Measurements from ENCODE around the gene ZNF474. TPM values are rescaled to one million over a fixed set of nuclear protein-coding genes. Genes with fewer than 3 reads are reported as not detected.

ZNF474 gene
- total and polyA plus RNA-seq, 7 donors, result 0.05 to 0.77 (median 0.16) TPM; not detected in 2

GRCh38 chr5:122152266-122152900, 23.0 kb downstream of the ZNF474 start:
- intact Hi-C loops (cut with DNase I), result no loop called here

GRCh38 chr5:122153230-122153629, 23.9 kb downstream of the ZNF474 start:
- DNase-seq, result no peak
- Histone ChIP-seq H3K4me3 (no peak overlapping the region), H3K9me3 (no peaks in the 10 kb centered on the region), H3K27ac (no peak overlapping the region), H3K27me3 (ENCODE audit: insufficient read depth in 3 of 3, low read length in 2 of 3) (no peaks in the 10 kb centered on the region), H3K4me1 (no peaks in the 10 kb centered on the region), H3K36me3 (ENCODE audit: insufficient read depth in 1 of 2, low read depth in 1 of 2) (no peaks in the 10 kb centered on the region)
- intact Hi-C loops (cut with DNase I), result no loop called here
- no peak for TF ChIP-seq CTCF (IDR thresholded peaks at IDR 0.05)
- ATAC-seq, result peak in 1 of 4 donors; percentile 37
- WGBS, 3 donors, result 29 to 34% (median 33%) methylated on average over 2 of the region's 2 CpGs

More at GRCh38 chr5:122152266-122152900, 23.0 kb downstream of the ZNF474 start:
- no peaks in the 10 kb centered on the region for H3K4me1 ChIP-seq
- WGBS, 3 donors, result 72 to 75% (median 73%) methylated on average over 10 of the region's 10 CpGs
- TF ChIP-seq CTCF (IDR thresholded peaks at IDR 0.05), result no peak
- H3K27me3 ChIP-seq (ENCODE audit: insufficient read depth in 3 of 3, low read length in 2 of 3), result no peaks in the 10 kb centered on the region
- ATAC-seq (no peak), DNase-seq (no peak)
- no peaks in the 10 kb centered on the region for H3K9me3 ChIP-seq
- no peaks in the 10 kb centered on the region for H3K36me3 ChIP-seq (ENCODE audit: insufficient read depth in 1 of 2, low read depth in 1 of 2)
- no peak overlapping the region for H3K4me3 ChIP-seq
- H3K27ac ChIP-seq, result no peak overlapping the region

- Histone ChIP-seq H3K36me3 (ENCODE audit: insufficient read depth in 1 of 2, low read depth in 1 of 2) (no peaks in the 10 kb centered on the region), H3K4me3 (no peak overlapping the region), H3K27ac (no peak overlapping the region), H3K27me3 (ENCODE audit: insufficient read depth in 3 of 3, low read length in 2 of 3) (no peaks in the 10 kb centered on the region), H3K9me3 (no peaks in the 10 kb centered on the region), H3K4me1 (no peaks in the 10 kb centered on the region)
- intact Hi-C loops (cut with DNase I), result no loop called here
- no peak for TF ChIP-seq CTCF (IDR thresholded peaks at IDR 0.05)
- ATAC-seq (no peak), DNase-seq (no peak)
- WGBS, 3 donors, result 86 to 95% (median 89%) methylated on average over 4 of the region's 4 CpGs
Measured at GRCh38 chr5:122153774-122154173, 24.4 kb downstream of the ZNF474 start.

- no peaks in the 10 kb centered on the region for H3K4me1 ChIP-seq
- H3K4me3 ChIP-seq, result no peak overlapping the region
- no peaks in the 10 kb centered on the region for H3K27me3 ChIP-seq (ENCODE audit: insufficient read depth in 3 of 3, low read length in 2 of 3)
- DNase-seq (no peak), ATAC-seq (no peak)
- no peaks in the 10 kb centered on the region for H3K9me3 ChIP-seq
- intact Hi-C loops (cut with DNase I), result no loop called here
- WGBS, 3 donors, result 84 to 90% (median 85%) methylated on average over 5 of the region's 5 CpGs
- no peak for TF ChIP-seq CTCF (IDR thresholded peaks at IDR 0.05)
- no peak overlapping the region for H3K27ac ChIP-seq
- no peaks in the 10 kb centered on the region for H3K36me3 ChIP-seq (ENCODE audit: insufficient read depth in 1 of 2, low read depth in 1 of 2)
Measured at GRCh38 chr5:122154491-122154890, 25.1 kb downstream of the ZNF474 start.

GRCh38 chr5:122154910-122155309, 25.6 kb downstream of the ZNF474 start:
- Histone ChIP-seq H3K36me3 (ENCODE audit: insufficient read depth in 1 of 2, low read depth in 1 of 2) (no peaks in the 10 kb centered on the region), H3K27ac (no peak overlapping the region), H3K27me3 (ENCODE audit: insufficient read depth in 3 of 3, low read length in 2 of 3) (no peaks in the 10 kb centered on the region), H3K9me3 (no peaks in the 10 kb centered on the region), H3K4me1 (no peaks in the 10 kb centered on the region), H3K4me3 (no peak overlapping the region)
- intact Hi-C loops (cut with DNase I), result no loop called here
- TF ChIP-seq CTCF (IDR thresholded peaks at IDR 0.05), result no peak
- ATAC-seq, result peak in 3 of 4 donors; percentile 62 to 71 (median 64)
- 48 to 61% (median 49%) methylated on average over 7 of the region's 7 CpGs for WGBS, 3 donors
- peak; percentile 42 to 64 for DNase-seq

Data from psoas muscle (tissue), 8 donors.